SU-DHL-6 (cell line): Measurements from ENCODE around the gene H3-3A.

ENCODE experiments used
- EZH2phosphoT487 ChIP-seq: fragments of 200-600 bp; sonication (generic), shearing (Covaris generic); conservative IDR thresholded peaks from 2 replicates; pipeline ENCODE4 v1.6.1; 2018; ENCODE audit warnings: mild to moderate bottlenecking, antibody characterized with exemption, low read length, moderate library complexity, mixed read lengths
- TF ChIP-seq, protein P1 (sequence below): fragments of 200-600 bp; sonication (generic); IDR thresholded peaks from one replicate; pipeline ENCODE4 v1.5.1; 2017; ENCODE audit warnings: antibody characterized with exemption, mild to moderate bottlenecking, low read length, moderate library complexity; ENCODE audit not compliant: insufficient read depth, poor library complexity, severe bottlenecking

DNA sequence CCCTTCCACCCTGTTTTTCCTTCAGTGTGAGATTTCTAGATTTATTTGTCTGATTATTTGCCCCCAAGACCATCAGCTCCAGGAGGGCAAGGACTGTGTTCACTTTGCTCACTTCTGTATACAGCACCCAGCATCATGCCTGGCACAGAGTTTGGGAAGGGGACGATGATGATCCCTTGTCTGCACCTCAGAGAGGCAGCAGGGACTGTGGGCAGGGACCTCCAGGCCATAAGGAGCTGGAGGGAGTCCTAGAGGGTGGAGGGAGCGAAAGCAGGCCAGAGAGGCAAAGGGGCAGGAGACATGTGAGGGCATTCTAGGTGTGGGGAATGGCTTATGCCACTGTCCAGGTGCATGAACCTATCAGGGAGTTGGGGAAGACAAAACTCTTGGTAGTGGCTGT, 32.8 kb downstream of the H3-3A start:
- TF ChIP-seq, protein P1, sequence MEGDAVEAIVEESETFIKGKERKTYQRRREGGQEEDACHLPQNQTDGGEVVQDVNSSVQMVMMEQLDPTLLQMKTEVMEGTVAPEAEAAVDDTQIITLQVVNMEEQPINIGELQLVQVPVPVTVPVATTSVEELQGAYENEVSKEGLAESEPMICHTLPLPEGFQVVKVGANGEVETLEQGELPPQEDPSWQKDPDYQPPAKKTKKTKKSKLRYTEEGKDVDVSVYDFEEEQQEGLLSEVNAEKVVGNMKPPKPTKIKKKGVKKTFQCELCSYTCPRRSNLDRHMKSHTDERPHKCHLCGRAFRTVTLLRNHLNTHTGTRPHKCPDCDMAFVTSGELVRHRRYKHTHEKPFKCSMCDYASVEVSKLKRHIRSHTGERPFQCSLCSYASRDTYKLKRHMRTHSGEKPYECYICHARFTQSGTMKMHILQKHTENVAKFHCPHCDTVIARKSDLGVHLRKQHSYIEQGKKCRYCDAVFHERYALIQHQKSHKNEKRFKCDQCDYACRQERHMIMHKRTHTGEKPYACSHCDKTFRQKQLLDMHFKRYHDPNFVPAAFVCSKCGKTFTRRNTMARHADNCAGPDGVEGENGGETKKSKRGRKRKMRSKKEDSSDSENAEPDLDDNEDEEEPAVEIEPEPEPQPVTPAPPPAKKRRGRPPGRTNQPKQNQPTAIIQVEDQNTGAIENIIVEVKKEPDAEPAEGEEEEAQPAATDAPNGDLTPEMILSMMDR = no peak
- no peak for TF ChIP-seq EZH2phosphoT487
